NCI-H1105 (cell line): ENCODE results near the gene UBAC2.
"Not testable (repeated sequence)": the region's sequence is repeated elsewhere in the genome, so short reads cannot be mapped to it uniquely, and the experiment has no call there.

Experiments
- DNase-seq: peaks from one replicate; lab custom pipeline; 2025; lab: John Stamatoyannopoulos, UW

Gene UBAC2

DNA sequence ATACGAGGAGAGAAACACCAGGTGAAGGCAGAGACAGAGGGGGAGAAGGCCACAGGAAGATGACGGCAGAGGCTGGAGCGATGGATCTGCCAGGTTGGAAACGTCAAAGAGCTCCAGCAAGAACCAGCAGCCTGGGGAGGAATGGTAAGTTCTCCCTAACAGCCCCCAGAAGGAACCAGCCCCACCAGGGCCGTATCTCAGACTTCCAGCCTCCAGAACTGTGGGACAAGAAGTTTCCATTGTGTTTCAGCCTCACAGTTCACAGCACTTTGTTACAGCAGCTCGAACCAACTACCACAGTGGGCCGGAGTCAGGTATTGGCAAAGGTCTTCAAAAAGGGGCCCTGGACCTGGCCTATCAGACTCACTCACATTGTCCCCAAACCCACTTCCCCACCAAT is 195.8 kb downstream of the UBAC2 start:
- no peak for DNase-seq

GRCh38 chr13:99398071-99398470 is 197.4 kb downstream of the UBAC2 start:
- no peak for DNase-seq

GRCh38 chr13:99398916-99399622 is 198.4 kb downstream of the UBAC2 start:
- DNase-seq: no peak

DNA sequence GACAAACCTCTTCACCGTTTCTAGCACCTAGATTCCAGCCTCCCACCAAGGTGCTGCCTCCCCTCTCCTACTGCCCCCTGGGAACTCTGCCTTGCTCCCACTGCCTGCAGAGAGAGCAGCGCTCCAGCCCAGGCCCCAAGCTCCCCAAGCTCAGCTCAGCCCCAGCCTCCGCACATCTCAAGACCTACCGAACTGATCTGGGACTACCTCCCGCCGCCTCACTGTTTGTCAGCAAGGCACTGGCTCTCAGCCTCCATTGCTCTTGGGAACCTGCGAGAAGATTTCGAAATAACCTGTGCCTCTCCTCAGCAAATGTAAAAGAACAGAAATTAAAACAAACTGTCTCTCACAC is 198.9 kb downstream of the UBAC2 start:
- DNase-seq: no peak

- DNase-seq: no peak
These were observed 202.9 kb downstream of the UBAC2 start for GRCh38 chr13:99403458-99403971.

- no peak for DNase-seq
These were observed 203.5 kb downstream of the UBAC2 start for GRCh38 chr13:99404005-99404755.

GRCh38 chr13:99405966-99406365 is 205.3 kb downstream of the UBAC2 start:
- DNase-seq: no peak

DNA sequence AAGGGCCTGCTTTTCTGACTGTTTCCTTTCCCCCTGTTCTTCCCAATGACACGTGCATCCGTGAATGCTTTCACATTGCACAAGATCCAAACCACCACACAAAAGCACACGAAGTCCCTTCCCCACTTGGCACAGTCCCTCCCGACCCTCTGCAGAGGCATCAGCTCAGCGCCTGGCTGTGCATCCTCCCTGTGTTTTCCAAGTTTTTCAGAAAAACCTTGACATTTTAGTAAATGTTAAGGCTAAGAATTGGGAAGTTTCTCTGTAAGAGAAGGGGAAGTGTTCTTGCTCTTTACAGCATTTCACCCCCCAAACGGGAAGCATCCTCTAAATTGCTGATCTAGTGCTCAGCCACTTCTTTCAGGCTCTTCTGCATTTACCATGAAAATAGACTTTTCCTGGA is 206.1 kb downstream of the UBAC2 start:
- no peak for DNase-seq

DNA sequence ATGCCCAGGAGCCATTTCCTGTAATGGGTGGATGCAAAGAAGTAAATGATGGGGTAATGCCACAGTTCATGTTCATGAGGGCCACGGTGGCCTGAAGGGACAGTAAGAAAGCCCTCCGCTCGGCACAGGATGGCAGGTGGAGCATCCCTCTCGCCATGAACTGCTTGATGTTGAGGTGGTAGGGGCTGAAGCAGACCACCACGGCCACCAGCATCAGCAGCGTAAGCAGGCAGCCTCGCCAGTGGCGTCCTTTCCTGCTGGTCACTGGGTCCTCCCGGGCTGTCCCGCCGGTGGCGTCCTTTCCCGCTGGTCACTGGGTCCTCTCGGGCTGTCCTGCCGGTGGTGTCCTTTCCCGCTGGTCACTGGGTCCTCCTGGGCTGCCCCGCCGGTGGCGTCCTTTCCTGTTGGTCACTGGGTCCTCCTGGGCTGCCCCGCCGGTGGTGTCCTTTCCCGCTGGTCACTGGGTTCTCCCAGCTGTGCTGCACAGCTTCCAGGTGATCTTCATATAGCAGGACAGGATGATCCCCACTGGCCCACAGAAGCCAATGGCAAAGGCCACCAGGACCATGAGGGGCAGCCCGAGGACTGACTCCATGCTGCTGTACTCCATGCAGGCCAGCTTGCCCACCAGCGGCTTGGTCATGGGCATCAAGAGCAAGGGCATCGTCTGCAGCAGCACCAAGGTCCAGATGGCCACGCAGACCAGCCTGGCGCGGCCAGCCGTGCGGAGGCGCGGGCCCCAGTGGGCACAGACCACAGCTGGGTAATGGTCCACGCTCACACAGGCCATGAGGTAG is 207.4 kb downstream of the UBAC2 start:
- DNase-seq: no peak

DNA sequence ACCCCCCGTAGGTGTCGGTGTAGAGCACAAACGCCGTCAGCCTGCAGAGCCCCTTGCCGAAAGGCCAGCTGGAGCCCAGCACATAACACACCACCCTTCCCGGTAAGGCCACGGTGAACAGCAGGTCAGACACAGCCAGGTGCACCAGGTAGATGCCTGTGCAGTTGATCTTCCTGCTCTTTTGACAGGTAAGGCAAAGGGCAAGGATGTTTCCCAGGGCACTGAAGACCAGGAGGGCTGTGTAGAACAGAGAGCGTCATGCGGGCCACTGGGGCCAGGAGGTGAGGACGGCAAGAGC is 208.0 kb downstream of the UBAC2 start:
- DNase-seq: no peak

DNA sequence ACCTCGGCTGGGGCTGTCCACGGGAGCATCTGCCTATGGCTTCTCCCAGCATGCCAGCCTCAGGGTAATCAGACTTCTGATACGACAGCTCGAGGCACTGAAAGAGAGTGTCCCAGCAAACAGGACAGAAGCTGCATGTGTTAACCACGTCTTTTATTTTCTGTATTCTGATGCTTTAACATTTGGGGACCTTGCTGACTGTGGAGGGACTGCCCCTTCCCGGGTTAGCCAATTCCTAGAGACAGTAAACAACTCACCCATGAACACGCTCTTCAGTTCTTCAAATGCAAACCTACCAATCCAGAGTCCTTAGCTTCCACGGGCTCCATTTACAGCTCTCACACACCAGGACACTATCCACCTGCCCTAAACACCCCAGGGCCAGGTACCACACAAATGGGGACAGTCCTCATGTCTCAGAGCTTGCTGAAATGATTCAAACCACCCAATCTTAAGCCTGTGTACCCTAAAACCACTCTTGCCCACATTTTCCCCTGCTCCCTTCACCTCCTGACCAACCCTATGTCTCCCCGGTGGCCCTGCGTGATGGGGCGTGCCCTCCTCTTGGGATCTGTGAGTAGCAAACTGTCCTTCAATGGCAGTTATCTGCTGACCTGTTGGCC is 208.9 kb downstream of the UBAC2 start:
- not testable (repeated sequence) for DNase-seq

- DNase-seq: not testable (repeated sequence)
These were observed 210.2 kb downstream of the UBAC2 start for GRCh38 chr13:99410646-99411475.

- DNase-seq: no peak
These were observed 212.2 kb downstream of the UBAC2 start for GRCh38 chr13:99412856-99413255.

DNA sequence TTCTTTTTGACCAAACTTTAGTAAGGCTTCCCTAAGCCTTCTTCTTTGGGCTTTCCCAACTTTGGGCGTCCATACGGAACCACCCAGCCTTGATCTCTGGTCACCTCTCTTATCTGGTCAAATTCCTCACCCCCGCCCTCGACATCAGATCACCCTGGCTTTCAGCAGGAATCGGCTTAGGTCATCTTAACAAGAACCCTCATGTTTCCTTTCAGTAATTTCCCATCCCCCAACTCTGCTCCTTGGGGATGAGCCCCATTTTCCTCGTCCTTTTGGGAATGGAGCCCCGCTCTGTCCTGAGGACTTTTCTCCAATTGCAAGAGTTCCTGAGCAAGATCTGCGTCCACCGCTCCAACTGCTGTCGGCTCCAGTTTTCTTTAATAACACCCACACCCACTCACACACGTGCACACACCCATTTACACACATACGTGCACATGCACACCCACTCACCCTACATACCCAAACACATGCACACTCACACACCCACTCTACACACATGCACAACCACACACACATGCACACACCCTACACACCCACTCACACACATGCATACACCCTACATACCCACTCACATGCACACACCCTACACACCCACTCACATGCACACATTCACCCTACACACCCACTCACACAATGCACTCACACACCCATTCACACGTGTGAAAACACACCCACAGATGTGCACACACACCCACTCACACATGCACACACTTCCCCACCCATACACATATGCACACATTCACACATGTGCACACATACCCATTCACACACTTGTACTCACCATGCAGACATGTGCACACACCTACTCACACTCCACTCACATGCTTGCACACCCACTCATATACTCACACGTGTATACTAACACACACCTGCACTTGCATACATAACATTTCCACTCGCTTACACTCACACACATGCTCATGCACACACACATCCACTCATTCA is 213.7 kb downstream of the UBAC2 start:
- no peak for DNase-seq

DNA sequence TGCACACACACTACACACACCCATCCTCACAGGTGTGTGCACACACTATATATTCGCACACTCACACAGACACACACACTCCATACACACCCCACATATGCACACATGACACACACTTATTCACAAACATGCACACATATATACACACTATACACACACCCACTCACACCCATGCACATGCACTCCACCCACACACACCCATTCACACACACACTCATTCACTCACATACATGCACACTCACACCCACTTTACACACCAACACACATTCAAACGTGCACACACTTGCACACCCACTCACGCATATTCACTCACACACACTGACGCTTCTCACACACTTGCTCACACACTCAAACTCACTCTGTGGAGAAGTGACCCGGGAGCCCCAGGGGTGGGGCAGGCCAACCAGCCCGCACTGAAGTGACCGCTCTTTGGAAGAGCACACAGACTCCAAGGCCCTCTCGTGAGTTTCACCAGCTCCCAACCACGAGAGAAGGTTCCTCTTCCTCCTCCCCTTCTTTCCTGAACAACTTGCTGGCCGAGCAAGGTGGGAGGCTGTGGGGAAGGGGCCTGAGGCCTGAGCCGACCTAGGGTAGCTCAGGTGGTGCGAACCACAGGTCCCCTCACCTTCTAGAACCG is 214.5 kb downstream of the UBAC2 start:
- DNase-seq: no peak

- DNase-seq: no peak
These were observed 215.2 kb downstream of the UBAC2 start for GRCh38 chr13:99415851-99416331.

GRCh38 chr13:99416411-99417121 is 215.9 kb downstream of the UBAC2 start:
- no peak for DNase-seq

DNA sequence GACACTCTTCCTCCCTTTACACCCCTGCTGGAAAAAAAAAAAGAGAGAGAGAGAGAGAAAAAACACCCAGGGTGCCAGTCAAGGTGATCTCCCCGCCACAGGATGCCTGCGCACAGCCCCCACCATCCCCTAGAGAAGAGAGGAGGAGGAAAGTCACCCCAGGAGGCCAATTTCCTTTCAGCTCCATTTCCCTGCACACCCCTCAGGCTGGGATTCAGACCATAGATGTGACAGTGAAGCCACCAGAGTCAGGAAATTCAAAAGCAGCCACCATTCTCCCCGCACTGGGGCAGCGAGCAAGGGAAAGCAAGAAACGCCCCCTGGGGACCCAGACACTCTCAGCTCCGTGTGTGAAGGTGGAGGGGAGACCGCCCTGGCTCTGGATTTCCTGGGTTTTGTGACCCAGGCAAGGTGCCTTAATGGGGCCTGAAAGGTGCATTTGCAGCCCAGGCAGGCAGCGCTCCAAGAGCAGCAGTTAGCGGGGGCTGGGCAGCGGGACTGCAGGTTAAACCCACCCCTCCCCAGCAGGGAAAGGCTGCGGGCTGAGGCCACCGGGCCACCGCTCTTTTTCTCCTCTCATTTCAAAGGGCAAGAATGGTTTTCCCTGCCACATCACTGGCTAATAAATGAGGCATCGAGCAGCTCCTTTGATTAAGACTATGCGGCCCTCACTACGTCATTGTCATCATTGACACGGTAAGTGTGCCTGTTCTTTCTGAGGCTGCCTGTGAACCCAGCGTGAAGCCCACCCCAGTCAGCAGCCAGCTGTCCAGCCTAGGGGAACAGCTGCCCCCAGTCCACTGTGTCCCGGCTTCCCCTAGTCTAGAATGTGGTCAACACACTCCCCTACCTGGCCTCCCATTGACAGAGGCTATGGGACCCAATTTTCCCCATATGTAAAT is 216.8 kb downstream of the UBAC2 start:
- DNase-seq: no peak
